NK-92 (cell line): ENCODE measurements around the gene AZGP1.
"Not testable (repeated sequence)": the region's sequence is repeated elsewhere in the genome, so short reads cannot be mapped to it uniquely, and the experiment has no call there.

Experiments
- DNase-seq: peaks from one replicate; lab custom pipeline; 2025; ENCODE audit not compliant: unreplicated experiment; lab: John Stamatoyannopoulos, UW

AZGP1 gene

DNA sequence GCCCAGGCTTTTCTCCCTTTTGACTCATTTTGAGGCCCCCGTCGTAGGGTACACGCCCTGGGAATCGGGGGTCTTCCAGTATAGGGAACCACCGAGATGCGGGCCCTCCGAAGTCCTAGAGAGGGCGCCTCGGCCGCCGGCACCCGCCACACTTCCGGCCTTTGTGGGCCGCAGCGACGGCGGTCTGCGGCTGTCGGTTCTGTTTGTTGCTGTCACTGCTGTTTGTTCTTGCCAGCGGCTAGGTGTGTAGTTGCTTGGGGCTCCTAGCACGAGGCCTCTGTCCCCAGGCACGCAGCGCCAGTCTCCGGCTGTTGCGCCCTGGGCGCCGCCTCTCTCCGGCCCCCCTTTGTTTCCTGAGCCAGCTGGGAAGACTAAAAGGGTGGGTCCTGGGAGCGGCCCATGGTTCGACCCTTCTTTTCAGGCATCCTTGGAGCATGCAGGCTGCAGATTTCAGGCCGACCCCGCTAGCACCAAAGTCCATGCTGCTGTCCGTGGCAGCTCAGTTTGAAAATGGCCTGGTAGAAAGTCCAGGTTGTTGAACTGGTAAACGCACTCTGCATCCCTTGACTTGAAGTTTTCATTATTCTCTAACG lies 21.8 kb upstream of the AZGP1 start:
- no peak for DNase-seq

DNA sequence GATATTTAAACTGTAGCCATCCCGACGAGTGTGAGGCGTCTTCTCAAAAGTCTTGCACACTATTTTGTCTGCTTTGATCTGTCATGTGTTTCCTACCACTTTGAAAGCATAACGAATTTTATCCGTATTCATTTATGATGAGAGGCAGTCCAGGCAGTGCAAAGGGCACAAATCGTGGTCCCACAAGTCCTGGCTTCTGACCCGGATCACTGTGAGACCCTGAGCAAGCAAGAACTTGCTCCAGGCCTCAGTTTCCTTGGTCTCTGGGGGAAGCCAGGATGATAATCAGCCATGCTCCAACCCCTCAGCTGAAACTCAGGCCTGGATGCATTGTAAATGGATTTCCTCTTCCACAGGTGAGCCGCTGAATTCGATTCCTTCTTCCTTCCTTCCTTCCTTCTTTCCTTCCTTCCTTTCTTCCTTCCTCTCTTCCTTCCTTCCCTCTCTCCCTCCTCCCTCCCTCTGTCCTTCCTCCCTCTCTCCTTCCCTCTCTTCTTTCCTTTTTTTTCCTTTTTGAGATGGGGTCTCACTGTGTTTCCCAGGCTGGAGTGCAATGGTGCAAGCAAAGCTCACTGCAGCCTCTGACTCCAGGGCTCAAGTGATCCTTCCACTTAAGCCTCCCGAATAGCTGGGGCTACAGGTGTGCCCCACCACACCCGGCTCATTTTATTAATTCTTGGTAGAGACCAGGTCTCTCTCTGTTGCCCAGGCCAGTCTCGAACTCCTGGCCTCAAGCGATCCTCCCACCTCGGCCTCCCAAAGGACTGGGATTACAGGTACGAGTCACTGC lies 21.1 kb upstream of the AZGP1 start:
- DNase-seq: no peak

DNA sequence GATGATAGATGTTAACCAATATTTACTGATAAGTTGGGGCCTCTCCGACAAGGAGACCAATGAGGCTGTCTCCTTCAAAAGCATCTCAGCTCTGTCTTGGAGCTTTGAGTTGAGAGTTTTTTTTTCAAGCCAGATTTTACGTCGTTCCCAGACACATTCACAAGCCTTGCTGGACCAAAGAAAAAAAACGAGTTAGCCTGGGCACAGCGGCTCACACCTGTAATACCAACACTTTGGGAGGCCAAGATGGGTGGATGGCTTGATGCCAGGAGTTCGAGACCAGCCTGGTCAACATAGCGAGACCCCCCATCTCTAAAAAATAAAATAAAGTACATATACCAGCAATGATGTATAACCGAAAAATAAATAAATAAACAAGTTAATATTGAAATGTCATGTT lies 19.0 kb upstream of the AZGP1 start:
- DNase-seq: no peak

DNA sequence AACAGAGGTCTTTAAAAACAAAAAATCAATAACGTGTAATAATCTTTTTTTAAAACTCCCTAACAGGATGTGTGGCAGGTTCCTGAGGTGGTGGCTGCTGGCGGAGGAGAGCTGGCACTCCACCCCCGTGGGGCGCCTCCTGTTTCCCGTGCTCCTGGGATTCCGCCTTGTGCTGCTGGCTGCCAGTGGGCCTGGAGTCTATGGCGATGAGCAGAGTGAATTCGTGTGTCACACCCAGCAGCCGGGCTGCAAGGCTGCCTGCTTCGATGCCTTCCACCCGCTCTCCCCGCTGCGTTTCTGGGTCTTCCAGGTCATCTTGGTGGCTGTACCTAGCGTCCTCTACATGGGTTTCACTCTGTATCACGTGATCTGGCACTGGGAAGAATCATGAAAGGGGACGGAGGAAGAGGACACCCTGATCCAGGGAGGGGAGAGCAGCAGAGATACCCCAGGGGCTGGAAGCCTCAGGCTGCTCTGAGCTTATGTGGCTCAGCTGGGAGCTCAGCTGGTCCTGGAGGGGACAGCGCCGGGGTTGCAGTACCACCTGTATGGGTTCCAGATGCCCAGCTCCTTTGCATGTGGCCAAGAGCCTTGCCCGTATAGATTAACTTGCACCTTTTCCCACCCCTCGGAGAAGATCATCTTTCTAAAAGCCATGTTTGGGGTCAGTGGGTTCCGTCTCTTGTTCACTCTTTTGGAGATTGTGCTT lies 16.7 kb upstream of the AZGP1 start:
- no peak for DNase-seq

DNA sequence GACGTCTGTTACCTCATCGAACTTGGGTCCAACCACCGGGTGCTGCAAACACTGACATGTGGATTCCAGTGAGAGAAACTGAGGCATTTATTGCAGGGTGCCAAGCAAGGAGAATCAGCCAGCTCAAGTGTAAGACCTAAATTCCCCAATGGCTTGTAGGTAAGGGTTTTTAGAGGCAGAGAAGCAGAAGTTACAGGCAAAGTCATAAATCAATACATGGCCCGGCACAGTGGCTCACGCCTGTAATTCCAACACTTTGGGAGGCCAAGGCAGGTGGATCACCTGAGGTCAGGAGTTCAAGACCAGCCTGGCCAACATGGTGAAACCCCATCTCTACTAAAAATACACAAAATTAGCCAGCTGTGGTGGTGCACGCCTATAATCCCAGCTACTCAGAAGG lies 15.7 kb upstream of the AZGP1 start:
- not testable (repeated sequence) for DNase-seq

DNA sequence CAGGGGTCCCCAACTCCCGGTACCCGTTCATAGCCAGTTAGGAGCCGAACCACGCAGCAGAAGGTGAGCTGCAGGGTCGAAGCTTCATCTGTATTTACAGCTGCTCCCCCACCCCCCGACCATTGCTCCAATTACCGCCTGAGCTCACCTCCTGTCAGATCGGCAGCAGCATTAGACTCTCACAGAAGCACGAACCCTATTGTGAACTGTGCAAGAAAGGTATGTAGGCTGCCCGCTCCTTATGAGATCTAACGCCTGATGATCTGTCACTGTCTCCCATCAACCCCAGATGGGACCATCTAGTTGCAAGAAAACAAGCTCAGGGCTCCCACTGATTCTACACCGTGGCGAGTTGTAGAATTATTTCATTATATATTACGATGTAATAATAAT lies 14.6 kb upstream of the AZGP1 start:
- DNase-seq: no peak

DNA sequence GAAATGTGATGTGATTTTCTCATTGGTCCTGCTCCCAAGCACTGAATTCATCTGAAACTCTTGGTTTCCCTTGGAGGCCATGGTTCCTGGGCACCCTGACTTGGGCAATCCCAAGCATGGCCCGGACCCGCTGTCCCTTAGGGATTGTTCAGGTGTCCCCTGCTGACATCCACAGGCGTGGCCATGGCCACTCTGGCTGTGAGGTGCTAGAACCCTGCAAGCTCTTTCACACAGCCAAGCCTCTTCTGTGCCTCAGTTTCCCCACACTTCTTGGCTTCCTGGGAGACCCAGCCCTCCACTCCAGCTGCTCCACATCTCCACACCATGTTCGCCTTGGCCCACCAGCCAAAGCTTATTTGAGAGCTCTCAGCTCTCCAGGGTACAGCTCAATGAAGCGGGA lies 12.0 kb upstream of the AZGP1 start:
- no peak for DNase-seq

DNA sequence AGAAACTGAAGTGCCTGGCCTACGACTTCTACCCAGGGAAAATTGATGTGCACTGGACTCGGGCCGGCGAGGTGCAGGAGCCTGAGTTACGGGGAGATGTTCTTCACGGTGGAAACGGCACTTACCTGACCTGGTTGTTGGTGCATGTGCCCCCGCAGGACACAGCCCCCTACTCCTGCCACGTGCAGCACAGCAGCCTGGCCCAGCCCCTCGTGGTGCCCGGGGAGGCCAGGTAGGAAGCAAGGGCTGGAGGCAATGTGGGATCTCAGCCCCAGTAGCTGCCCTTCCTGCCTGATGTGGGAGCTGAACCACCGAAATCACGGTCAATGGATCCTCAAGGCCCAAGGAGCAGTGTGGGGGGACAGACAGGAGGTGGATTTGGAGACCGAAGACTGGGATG lies 11.5 kb upstream of the AZGP1 start:
- DNase-seq: not testable (repeated sequence)

DNA sequence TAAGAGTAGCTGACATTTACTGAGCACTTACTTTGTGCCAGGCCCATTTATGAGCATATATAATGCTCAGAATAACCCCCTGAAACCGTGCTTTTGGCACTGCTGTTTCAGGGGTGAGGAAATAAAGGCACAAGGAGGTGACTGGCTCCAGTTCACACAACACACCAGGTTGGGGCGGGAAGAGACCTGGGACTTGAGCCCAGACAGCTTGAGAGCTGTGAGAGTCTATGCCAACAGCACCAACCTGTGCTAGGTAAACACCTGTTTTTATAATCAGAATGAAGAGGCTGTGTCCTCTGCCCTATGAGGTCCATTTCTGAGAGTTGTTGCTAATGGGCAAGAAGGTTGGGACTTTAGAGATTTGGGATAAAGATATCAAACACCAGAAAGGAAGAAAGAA lies 8.8 kb upstream of the AZGP1 start:
- no peak for DNase-seq

DNA sequence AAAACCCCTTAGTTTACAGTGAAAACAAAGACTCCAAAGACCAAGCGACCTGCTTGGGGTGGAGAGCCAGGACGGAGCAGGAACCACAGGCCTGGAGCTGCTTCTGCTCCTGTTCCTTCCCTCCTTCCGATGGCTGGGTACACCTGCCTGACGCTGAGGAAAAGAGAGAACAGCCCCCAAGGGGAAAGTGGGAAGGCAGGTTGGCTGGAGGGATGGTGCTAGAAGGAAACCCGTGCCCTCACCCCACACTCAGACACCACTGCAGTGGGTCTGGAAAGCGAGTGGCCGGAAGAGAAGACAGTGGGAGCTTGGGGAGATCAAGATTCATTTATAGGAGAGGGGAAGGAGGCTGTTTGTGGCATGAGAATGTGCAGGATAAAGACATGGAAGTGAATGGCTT lies 5.2 kb upstream of the AZGP1 start:
- not testable (repeated sequence) for DNase-seq

DNA sequence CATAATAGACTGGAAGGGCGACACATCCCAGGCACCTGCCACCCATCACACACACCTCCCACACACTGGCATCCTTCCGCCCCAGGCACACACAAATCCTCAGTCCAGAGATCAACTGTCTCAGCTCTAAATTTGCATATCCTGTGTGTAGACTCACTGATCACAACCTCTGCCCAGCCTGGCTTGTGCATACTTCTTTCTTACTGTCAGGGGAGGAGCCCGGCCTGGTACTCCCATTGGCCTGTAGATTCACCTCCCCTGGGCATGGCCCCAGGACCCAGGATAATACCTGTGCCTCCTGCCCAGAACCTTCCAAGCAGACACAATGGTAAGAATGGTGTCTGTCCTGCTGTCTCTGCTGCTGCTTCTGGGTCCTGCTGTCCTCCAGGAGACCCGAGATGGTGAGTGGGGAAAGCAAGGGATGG lies 4.6 kb upstream of the AZGP1 start:
- not testable (repeated sequence) for DNase-seq

DNA sequence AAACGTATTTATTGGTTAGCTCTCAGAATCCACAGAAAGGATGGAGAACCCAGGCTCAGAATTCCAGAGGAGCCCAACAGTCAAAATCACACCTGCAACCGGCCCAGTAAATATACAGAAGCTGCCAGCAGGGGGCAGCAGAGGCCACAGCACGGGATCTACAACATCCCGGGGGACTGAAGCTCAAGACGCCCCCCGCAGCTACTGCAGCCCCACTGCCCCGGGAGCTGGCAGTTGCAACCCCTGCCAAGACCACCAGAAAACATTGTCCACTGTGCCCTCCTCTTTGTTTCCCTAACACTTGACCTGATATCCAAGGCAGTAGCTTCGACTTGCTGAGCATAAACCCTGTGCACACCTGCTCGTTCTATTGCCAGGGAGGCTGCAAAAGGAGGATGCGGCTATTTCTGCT lies 4.0 kb upstream of the AZGP1 start:
- not testable (repeated sequence) for DNase-seq

DNA sequence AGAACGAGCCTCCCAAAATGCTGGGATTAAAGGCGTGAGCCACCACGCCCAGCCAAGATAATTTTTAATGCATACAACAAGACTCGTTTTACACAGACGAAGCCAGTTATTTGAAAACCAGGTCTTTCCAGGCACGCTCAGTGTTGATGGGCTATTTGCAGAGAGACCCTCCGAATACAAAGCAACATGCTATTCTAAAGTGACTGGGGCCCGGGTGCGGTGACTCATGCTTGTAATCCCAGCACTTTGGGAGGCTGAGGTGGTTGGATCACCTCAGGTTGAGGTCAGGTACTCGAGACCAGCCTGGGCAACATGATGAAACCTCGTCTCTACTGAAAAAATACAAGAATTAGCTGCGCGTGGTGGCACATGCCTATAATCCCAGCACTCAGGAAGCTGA lies 795 bp upstream of the AZGP1 start:
- no peak for DNase-seq

DNA sequence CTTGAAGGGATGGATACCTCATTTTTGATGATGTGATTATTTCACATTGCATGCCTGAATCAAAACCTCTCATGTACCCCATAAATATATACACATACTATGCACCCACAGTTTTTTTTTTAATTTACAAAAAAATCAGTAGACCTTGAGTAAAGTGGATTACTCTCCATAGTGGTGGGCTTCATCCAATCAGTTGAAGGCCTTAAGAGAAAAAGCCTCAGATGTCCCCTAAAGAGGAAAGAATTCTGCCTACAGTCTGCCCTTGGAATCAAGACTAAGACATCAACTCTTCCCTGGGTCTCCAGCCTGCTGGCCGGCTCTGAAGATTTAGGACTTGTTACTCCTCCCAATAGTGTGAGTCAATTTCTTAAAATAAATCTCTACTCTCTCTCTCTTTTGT lies 1.1 kb downstream of the AZGP1 start:
- DNase-seq: no peak

DNA sequence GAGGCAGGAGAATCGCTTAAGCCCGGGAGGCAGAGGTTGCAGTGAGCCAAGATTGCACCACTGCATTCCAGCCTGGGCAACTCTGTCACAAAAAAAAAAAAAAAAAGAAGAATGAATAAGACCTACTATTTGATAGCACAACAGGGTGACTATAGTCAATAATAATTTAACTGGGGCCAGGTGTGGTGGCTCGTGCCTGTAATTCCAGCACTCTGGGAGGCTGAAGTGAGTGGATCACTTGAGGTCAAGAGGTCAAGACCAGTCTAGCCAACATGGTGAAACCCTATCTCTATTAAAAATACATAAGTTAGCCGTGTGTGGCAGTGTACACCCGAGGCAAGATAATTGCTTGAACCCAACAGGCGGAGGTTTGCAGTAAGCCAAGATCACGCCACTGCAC lies 2.0 kb downstream of the AZGP1 start:
- not testable (repeated sequence) for DNase-seq

DNA sequence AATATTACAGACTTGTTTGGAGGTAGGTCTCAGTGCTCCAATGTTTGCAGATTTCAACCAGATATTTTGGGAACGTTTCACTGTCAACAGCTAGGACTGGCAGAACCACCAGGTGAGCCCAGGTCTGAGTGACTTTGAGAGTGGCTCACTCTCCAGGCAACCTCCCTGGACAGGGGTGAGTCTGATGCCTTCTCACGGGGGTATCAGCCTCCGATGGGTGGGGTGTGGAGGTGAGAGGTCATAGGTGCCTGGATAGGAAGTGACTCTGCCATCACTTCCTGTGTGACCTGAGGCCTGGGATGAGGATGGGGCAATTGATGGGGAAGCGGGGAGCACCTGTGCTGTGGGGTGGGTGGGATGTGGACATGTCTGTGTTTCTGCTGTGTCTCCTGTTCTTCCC lies 4.6 kb downstream of the AZGP1 start:
- no peak for DNase-seq

DNA sequence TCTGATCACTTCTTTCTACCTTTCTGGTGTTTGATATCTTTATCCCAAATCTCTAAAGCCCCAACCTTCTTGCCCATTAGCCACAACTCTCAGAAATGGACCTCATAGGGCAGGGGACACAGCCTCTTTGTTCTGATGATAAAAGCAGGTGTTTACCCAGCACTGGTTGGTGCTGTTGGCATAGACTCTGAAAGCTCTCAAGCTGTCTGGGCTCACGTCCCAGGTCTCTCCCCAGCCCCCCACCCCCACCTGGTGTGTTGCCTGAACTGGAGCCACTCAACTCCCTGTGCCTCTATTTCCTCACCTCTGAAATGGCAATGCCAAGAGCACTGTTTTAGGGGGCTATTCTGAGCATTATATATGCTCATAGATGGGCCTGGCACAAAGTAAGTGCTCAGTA lies 6.0 kb downstream of the AZGP1 start:
- not testable (repeated sequence) for DNase-seq

DNA sequence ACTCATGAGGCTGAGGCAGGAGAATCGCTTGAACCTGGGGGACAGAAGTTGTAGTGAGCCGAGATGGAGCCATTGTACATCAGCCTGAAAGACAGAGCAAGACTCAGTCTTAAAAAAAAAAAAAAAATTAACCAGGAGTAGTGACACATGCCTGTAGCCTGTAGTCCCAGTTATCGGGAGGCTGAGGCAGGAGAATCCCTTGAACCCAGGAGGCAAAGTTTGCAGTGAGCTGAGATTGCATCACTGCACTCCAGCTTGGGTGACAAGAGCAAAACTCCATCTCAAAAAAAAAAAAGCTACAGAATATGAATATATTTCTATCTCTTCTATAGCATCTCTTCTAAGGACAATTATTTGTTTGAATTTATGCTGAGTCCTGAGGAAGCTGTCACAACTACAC lies 6.5 kb downstream of the AZGP1 start:
- DNase-seq: no peak

DNA sequence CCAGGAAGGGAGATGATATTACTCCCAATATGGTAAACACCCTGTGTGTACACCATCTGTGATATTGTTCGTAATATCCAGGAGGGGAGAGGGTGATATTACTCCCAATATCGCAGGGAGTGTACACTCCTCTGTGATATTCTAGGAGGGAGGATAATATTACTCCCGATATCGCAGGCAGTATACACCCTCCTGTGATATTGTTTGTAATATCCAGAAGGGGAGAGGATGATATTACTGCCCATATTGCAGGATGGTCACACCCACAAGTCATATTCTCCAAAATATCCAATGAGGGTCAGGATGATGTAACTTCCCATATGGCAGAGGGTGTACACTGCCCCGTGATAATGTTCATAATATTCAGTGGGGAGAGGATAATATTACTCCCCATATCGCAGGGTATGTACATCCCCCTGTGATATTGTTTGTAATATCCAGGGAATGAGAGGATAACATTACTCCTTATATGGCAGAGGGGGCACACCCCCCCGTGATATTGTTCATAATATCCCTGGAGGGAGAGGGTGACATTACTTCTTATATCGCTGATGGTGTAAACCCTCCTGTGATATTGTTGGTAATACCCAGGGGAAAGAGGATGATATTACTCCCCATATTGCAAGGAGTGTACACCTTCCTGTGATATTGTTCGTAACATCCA lies 17.1 kb downstream of the AZGP1 start:
- no peak for DNase-seq

DNA sequence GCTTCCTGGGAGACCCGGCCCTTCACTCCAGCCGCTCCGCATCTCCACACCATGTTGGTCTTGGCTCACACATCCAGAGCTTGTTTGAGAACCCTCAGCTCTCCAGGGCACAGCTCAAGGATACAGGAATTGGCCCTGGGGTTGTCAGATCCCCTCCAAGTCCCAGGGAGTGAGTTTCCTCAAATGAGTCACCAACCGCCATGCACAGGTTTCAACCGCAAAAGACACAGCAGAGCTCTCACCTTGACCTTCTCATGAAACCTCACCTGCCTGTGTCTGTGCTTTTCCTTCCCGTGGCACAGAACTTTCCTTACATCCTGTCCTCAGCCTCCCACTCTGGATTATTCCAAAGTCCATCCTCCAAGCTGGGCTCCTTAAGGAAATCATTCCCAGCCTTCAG lies 20.6 kb downstream of the AZGP1 start:
- DNase-seq: no peak

DNA sequence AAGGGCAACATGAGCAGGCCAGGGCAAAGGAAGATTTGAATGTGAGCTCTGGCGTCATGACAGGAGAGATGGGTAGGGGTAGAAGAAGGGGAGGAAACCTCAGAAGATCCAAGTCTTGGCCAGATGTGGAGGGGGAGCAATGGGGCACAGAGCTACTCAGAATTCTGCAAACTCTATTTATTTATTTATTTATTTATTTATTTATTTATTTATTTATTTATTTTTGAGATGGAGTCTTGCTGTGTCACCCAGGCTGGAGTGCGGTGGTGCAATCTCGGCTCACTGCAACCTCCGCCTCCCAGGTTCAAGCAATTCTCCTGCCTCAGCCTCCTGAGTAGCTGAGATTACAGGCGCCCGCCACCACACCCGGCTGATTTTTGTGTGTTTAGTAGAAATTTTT lies 21.2 kb downstream of the AZGP1 start:
- not testable (repeated sequence) for DNase-seq

DNA sequence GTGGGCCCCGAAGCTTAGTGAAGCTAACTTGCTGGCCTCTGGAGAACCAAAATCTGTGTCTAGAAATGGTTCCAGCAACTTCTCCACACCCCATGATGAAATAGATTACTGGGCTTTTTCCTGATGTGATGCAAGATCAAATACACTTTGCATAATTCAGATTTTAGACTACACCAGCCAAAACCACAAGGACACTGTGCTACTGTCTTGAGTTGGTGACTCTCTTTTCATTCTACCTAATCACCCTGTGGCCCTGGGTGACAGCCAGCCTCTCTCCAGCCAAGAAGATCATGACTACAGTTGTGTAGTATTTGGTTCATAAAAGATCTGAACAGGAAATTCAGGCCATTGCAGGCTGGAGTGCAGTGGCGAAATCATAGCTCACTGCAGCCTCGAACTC lies 22.2 kb downstream of the AZGP1 start:
- no peak for DNase-seq
